CD14-positive monocyte (primary cell): ENCODE data around the gene ATPAF2. TPM values are rescaled to one million over a fixed set of nuclear protein-coding genes. Genes with fewer than 3 reads are reported as not detected.

Experiments used
- DNase-seq, 3 donors: peaks; one replicate each; pipeline ENCODE4 v3.0.0-alpha.2; 2011 to 2022
- H2AFZ ChIP-seq: 2 replicates; pipeline ENCODE4 v1.6.0; 2012; ENCODE audit warnings: mild to moderate bottlenecking, low read depth, low read length, inconsistent platforms; ENCODE audit not compliant: insufficient read depth, poor library complexity, severe bottlenecking
- H3K27ac ChIP-seq, 2 donors: 1 replicate in 1 of 2; 2 replicates in 1 of 2; pipeline ENCODE4 v1.5.1; 2012 to 2013; ENCODE audit warnings: low read length in 2 of 2, control low read depth in 1 of 2, inconsistent platforms in 1 of 2, low read depth in 1 of 2, mild to moderate bottlenecking in 1 of 2
- H3K27me3 ChIP-seq, 2 donors: one replicate each; pipeline versions ENCODE4 v1.6.0 to v1.6.1; 2011 to 2013; ENCODE audit warnings: low read length in 2 of 2; ENCODE audit not compliant: control insufficient read depth in 2 of 2, insufficient read depth in 2 of 2
- H3K36me3 ChIP-seq, 2 donors: replicated peaks in 1 of 2; 1 replicate in 1 of 2; 2 replicates in 1 of 2; pipeline versions ENCODE4 v1.5.1 to v1.6.1; 2012 to 2013; ENCODE audit warnings: low read length in 2 of 2, control low read depth in 1 of 2, inconsistent platforms in 1 of 2, mild to moderate bottlenecking in 1 of 2; ENCODE audit not compliant: insufficient read depth in 2 of 2, control insufficient read depth in 1 of 2
- H3K4me1 ChIP-seq, 2 donors: 1 replicate in 1 of 2; 2 replicates in 1 of 2; pipeline versions ENCODE4 v1.5.1 to v1.6.1; 2012 to 2013; ENCODE audit warnings: low read length in 2 of 2, control low read depth in 1 of 2, inconsistent platforms in 1 of 2, mild to moderate bottlenecking in 1 of 2, moderate library complexity in 1 of 2; ENCODE audit not compliant: insufficient read depth in 2 of 2, control insufficient read depth in 1 of 2
- H3K4me2 ChIP-seq: replicated peaks from 2 replicates; pipeline ENCODE3; 2012; ENCODE audit warnings: low read length, moderate library complexity, mild to moderate bottlenecking; ENCODE audit not compliant: poor library complexity, severe bottlenecking; ENCODE audit errors: extremely low read depth
- H3K4me3 ChIP-seq, 3 experiments: fragments of 200-600 bp in 1 of 3; sonication (generic) in 1 of 3; replicated peaks in 1 of 3; 1 replicate in 2 of 3; 2 replicates in 1 of 3; pipeline ENCODE4 v1.5.1; 2011 to 2013; ENCODE audit warnings: low read length in 3 of 3, mild to moderate bottlenecking in 3 of 3, control low read depth in 2 of 3, low read depth in 2 of 3, inconsistent platforms in 1 of 3, moderate library complexity in 1 of 3
- H3K79me2 ChIP-seq: 2 replicates; pipeline ENCODE4 v1.6.0; 2012; ENCODE audit warnings: mild to moderate bottlenecking, control low read depth, inconsistent platforms, low read length, moderate library complexity; ENCODE audit not compliant: insufficient read depth
- H3K9ac ChIP-seq: 2 replicates; pipeline ENCODE4 v1.6.0; 2017; ENCODE audit warnings: low read length, mild to moderate bottlenecking; ENCODE audit not compliant: insufficient read depth, poor library complexity, severe bottlenecking
- H3K9me3 ChIP-seq, 2 donors: replicated peaks in 1 of 2; 1 replicate in 1 of 2; 2 replicates in 1 of 2; pipeline versions ENCODE4 v1.5.1 to v1.6.1; 2012 to 2013; ENCODE audit warnings: low read length in 2 of 2, control low read depth in 1 of 2; ENCODE audit not compliant: control insufficient read depth in 1 of 2, insufficient read depth in 1 of 2
- H4K20me1 ChIP-seq: 2 replicates; pipeline ENCODE4 v1.6.0; 2012; ENCODE audit warnings: mild to moderate bottlenecking, low read length, control low read depth, moderate library complexity; ENCODE audit not compliant: insufficient read depth
- H3K27ac Mint-ChIP-seq, 7 donors: one replicate each; pipeline ENCODE4 v1.8.0; 2020; ENCODE audit warnings: mild to moderate bottlenecking in 7 of 7, mixed read lengths in 7 of 7, moderate library complexity in 6 of 7, inconsistent platforms in 2 of 7
- H3K27me3 Mint-ChIP-seq, 3 donors: one replicate each; pipeline ENCODE4 v1.8.0; 2021 to 2022; ENCODE audit warnings: low read depth in 3 of 3, mild to moderate bottlenecking in 3 of 3, mixed read lengths in 3 of 3, moderate library complexity in 3 of 3, inconsistent platforms in 1 of 3
- H3K36me3 Mint-ChIP-seq, 2 donors: one replicate each; pipeline ENCODE4 v1.8.0; 2020; ENCODE audit warnings: mixed read lengths in 2 of 2, inconsistent platforms in 1 of 2, mild to moderate bottlenecking in 1 of 2
- H3K4me1 Mint-ChIP-seq: one replicate; pipeline ENCODE4 v1.8.0; 2020; ENCODE audit warnings: mild to moderate bottlenecking, mixed read lengths
- H3K4me3 Mint-ChIP-seq, 2 donors: one replicate each; pipeline ENCODE4 v1.8.0; 2020; ENCODE audit warnings: mild to moderate bottlenecking in 2 of 2, mixed read lengths in 2 of 2, moderate library complexity in 1 of 2
- H3K9me3 Mint-ChIP-seq, 7 donors: one replicate each; pipeline ENCODE4 v1.8.0; 2020 to 2022; ENCODE audit warnings: mixed read lengths in 7 of 7, mild to moderate bottlenecking in 6 of 7, moderate library complexity in 6 of 7, inconsistent platforms in 2 of 7
- WGBS: methylation state at CpG from one replicate; pipeline ENCODE4 v1.1.5; 2013; ENCODE audit warnings: missing lambda C conversion rate; ENCODE audit not compliant: insufficient coverage; 5-methylcytosine and 5-hydroxymethylcytosine counted together
- intact Hi-C, 2 donors: fragments of 100-400 bp; cut with micrococcal nuclease; formaldehyde crosslinking; loops; one replicate each; pipeline versions ENCODE4 v1.15.0 to v1.15.1; 2023
- polyA plus RNA-seq, 3 donors: library from polyadenylated mRNA; depleted of rRNA in 1 of 3; unstranded in 2 of 3; stranded (reverse) in 1 of 3; fragments of 300-500 nt in 2 of 3; fragments of >200 nt in 1 of 3; fragmentation: Illumina TruSeq in 2 of 3; gene quantifications; 1 replicate in 2 of 3; 2 replicates in 1 of 3; pipeline ENCODE4 v1.2.3, GENCODE V29; 2012 to 2021
- TF ChIP-seq, protein P1 (sequence below): fragments of 200-600 bp; IDR thresholded peaks from one replicate; pipeline ENCODE4 v1.8.0; 2022; ENCODE audit warnings: antibody characterized with exemption, mild to moderate bottlenecking

Gene ATPAF2
- polyA plus RNA-seq, 3 donors, result 41.3 to 50.8 (median 44.9) TPM

DNA sequence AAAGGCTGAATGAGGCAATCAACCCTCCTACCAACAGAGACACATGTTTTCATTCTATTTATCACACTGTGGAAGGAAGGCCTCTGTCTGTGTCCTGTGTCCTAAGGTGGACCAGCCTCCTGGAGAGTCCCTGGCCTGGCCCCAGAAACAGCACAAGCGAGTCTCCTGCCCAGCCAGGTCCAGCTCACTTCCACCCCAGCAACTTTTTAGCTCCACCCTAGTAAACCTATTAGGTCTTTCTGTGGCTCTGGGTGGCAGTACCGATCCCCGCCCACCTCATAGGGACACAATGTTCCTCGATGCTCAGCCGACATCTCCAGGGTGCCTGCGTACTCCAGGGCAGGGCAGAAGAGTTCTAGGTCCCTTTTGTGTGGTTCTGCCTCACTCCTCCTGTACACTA is 55.6 kb downstream of the ATPAF2 start:
- TF ChIP-seq, protein P1, sequence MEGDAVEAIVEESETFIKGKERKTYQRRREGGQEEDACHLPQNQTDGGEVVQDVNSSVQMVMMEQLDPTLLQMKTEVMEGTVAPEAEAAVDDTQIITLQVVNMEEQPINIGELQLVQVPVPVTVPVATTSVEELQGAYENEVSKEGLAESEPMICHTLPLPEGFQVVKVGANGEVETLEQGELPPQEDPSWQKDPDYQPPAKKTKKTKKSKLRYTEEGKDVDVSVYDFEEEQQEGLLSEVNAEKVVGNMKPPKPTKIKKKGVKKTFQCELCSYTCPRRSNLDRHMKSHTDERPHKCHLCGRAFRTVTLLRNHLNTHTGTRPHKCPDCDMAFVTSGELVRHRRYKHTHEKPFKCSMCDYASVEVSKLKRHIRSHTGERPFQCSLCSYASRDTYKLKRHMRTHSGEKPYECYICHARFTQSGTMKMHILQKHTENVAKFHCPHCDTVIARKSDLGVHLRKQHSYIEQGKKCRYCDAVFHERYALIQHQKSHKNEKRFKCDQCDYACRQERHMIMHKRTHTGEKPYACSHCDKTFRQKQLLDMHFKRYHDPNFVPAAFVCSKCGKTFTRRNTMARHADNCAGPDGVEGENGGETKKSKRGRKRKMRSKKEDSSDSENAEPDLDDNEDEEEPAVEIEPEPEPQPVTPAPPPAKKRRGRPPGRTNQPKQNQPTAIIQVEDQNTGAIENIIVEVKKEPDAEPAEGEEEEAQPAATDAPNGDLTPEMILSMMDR, result no peak
- DNase-seq, result no peak
- no peak overlapping the region for H3K27ac Mint-ChIP-seq
- peaks cover 0 to 3% (median 0%) of the 10 kb centered on the region in 7 donors for H3K9me3 Mint-ChIP-seq
- Histone ChIP-seq H3K36me3 (no peaks in the 10 kb centered on the region), H3K27me3 (no peaks in the 10 kb centered on the region), H3K4me1 (peaks cover 16 to 17% of the 10 kb centered on the region in 2 donors), H3K9me3 (no peaks in the 10 kb centered on the region), H3K4me2 (no peak overlapping the region), H3K27ac (no peak overlapping the region), H3K79me2 (no peaks in the 10 kb centered on the region), H2AFZ (no peak overlapping the region), H3K9ac (no peak overlapping the region), H3K4me3 (no peak overlapping the region), H4K20me1 (no peaks in the 10 kb centered on the region)
- no peaks in the 10 kb centered on the region for H3K36me3 Mint-ChIP-seq
- 97% methylated on average over 6 of the region's 6 CpGs for WGBS
- intact Hi-C loops, result no loop called here
- peaks cover 13% of the 10 kb centered on the region for H3K4me1 Mint-ChIP-seq
- peaks cover 0 to 2% (median 2%) of the 10 kb centered on the region in 3 donors for H3K27me3 Mint-ChIP-seq
- no peak overlapping the region for H3K4me3 Mint-ChIP-seq

GRCh38 chr17:17982801-17983200 is 56.2 kb downstream of the ATPAF2 start:
- no peak overlapping the region for H3K4me2 ChIP-seq
- 100% methylated on average over 2 of the region's 9 CpGs for WGBS
- no peak overlapping the region for H2AFZ ChIP-seq
- intact Hi-C loops, result no loop called here
- Mint-ChIP-seq H3K27me3 (peaks cover 0 to 3% (median 2%) of the 10 kb centered on the region in 3 donors), H3K4me3 (no peak overlapping the region), H3K9me3 (peaks cover 0 to 3% (median 0%) of the 10 kb centered on the region in 7 donors), H3K27ac (no peak overlapping the region), H3K4me1 (peaks cover 19% of the 10 kb centered on the region), H3K36me3 (peaks cover 0 to 4% of the 10 kb centered on the region in 2 donors)
- H3K27ac ChIP-seq, result no peak overlapping the region
- H3K79me2 ChIP-seq, result no peaks in the 10 kb centered on the region
- no peak overlapping the region for H3K4me3 ChIP-seq
- no peaks in the 10 kb centered on the region for H3K9me3 ChIP-seq
- H3K9ac ChIP-seq, result no peak overlapping the region
- H4K20me1 ChIP-seq, result no peaks in the 10 kb centered on the region
- TF ChIP-seq, protein P1, result no peak
- no peak for DNase-seq
- H3K36me3 ChIP-seq, result no peaks in the 10 kb centered on the region
- peaks cover 22 to 23% of the 10 kb centered on the region in 2 donors for H3K4me1 ChIP-seq
- H3K27me3 ChIP-seq, result no peaks in the 10 kb centered on the region
